GM18861 (cell line): Measurements from ENCODE around the gene PEMT.

ENCODE experiments used
- ATAC-seq: cut with Tn5 transposase; IDR thresholded peaks from one replicate; pipeline ENCODE4 v1.9.1; 2021; ENCODE audit not compliant: unreplicated experiment

PEMT gene

GRCh38 chr17:17605083-17605728 is 13.7 kb upstream of the PEMT start:
- no peak for ATAC-seq

DNA sequence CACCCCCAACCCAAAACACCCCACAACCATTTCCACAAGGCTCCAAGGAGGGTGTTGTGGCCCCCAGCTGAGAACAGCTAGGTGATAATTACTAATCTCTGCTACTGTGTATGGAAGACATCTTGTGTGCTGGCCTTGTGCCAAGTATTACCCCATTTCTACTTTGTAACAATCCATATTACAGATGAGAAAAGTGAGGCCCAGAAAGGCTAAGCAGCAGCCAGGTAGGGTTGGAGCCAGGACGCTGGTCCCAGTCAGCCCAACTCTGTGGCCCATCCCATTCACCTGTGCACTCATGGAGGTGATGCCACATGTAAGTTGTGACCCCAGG is 12.4 kb upstream of the PEMT start:
- ATAC-seq, result no peak

GRCh38 chr17:17603178-17603894 is 11.8 kb upstream of the PEMT start:
- no peak for ATAC-seq

DNA sequence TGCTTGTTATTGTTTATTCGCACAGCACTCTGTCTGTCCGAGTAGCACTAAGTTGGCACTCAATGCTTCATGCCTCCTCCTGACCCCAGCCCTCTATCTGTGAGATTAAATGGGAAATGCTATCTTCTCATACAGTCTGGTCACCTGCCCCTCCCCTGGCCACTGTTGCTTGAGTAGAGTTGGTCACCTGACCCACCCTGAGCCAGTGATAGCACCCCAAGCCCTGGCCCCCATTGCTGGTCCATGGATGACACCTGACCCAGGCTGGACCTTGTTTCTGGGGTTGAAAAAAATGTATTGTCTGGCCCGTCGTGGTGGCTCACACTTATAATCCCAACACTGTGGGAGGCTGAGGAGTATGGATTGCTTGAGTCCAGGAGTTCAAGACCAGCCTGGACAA is 8.5 kb upstream of the PEMT start:
- no peak for ATAC-seq

- ATAC-seq, result no peak
Measured at GRCh38 chr17:17598003-17598402, 6.5 kb upstream of the PEMT start.

- no peak for ATAC-seq
Measured at GRCh38 chr17:17595755-17596154, 4.2 kb upstream of the PEMT start.

DNA sequence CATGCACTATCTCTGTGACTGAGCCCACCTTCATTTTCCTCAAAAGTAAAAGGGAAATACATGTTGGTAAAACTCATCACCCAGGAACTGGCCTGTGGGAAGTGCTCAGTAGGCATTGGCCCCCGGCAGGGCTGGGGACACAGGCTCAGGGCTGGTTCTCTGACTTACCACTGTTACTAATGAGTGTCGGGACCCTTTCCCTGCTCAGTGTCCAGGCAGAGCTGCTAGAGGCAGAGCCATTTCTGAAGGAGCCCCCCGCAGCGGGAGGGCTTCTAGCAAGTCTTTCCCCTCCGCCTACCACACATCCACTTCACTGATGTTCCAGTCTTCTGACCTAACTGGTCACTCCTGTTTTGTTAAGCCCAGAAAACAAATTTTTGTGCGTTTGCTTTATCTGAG is 1.7 kb upstream of the PEMT start:
- no peak for ATAC-seq

DNA sequence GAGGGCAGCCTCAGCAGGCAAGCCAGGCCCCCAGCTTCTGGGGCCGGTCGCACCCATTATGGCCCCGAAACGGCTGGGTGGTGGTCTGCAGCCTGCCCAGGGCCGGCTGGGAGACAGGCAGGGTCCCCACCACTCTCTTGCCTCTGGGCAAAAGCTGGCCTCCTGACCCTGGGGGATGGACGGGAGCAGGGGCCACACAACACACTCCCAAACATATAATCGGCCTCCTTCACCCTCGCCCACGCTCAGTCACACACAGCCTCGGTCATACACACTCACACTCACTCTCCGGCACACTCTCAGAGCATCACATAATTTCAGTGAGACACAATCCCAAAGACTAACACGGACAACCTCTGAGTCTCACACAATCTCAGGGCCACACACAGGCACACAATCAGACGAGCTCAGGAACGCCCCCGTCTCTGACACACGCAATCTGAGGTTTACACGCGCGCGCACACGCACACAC is 589 bp downstream of the PEMT start:
- no peak for ATAC-seq

DNA sequence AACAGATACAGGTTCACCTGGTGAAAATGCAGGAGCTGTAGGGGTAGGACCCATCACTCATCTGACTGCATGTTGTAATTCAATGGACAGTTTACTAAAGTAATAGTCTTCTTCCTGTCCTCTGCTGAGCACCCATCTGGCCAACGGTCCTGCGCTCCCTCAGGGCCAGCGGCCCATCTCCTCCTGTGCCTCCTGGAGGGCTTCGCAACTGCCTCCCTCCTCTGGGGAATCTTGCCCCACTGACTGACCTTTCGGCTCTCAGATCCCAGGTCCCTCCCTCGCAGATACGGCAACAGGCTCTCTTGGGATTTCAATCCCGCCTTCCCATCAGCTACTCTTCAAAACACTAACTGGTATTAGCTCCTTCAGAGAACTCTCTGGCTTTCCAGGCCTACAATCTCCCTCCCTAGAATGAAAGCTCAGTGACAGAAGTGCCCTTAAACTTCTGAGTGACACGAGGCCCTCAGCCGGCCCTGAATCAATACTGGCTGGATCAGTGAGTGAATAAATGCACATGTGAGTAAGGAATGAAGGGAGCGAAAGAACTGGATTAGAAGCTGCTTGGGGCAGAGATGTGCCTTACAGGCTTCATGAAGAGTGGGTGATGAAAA is 1.3 kb downstream of the PEMT start:
- ATAC-seq, result no peak

GRCh38 chr17:17587614-17588337 is 3.7 kb downstream of the PEMT start:
- ATAC-seq, result no peak

- ATAC-seq, result no peak
Measured at GRCh38 chr17:17582372-17582771, 9.1 kb downstream of the PEMT start.

DNA sequence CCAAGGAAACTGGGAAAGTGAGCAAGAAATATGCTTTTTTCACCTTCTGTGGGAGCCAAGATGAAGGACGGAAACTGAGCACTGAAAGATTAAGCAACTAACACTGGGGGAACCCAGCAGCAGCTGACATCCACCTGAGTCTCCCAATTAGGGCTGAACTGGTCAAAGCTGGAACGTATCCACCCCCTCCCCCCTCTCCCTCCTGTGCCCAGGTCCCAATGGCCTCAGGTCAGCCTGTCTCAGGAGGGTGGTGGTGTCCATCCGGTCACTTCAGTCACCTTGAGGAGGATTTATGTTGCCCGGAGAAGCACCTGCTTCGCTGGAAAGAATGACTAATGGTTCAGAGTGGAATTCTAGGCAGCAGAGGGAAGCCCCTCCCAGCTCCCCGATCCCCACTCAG is 10.0 kb downstream of the PEMT start:
- ATAC-seq, result no peak

GRCh38 chr17:17580662-17581470 is 10.6 kb downstream of the PEMT start:
- no peak for ATAC-seq

GRCh38 chr17:17579691-17580090 is 11.8 kb downstream of the PEMT start:
- no peak for ATAC-seq

- no peak for ATAC-seq
Measured at GRCh38 chr17:17577373-17577772, 14.1 kb downstream of the PEMT start.

- no peak for ATAC-seq
Measured at GRCh38 chr17:17576772-17577234, 14.7 kb downstream of the PEMT start.

DNA sequence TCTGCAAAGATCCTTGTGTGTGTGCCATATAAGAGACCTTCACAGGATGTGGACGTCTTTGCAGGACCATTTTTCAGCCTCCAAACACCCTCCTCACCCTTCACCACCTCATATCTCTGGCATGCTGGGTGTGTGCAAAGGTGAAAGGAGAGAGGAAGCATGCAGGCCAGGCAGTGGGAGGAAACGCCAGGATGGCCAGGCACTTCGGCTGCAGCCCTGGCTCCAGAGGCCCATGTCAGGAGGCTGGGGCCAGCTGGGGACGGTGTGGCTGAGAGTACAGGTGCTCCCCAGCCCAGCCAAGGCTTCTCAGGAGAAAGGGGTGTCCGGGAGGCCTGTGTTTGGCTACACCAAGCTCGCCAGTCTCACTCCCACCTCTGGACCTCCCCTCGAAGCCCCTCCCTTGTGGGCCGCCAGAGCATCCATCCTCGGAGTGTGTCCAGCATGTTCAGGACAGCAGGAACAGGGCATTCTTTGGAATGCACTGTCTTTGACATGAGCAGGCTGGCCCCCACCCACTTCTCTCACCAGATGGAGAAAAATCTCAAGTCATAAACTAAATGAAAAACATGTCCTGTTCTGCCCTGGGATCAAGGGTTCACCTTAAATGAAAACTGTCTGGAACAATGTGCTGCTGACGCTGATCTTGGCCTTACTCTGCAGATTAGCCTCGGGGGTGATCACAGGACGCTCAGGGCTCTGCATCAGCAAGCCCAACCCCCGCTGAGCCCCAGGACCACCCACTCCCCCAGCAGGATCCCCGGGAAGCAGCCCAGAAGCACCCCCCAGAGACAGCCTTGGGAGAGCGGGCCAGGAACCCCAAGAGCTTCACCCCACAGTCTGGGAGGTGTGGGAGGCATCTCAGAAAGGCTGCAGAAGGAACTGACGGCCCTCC is 15.9 kb downstream of the PEMT start:
- no peak for ATAC-seq

DNA sequence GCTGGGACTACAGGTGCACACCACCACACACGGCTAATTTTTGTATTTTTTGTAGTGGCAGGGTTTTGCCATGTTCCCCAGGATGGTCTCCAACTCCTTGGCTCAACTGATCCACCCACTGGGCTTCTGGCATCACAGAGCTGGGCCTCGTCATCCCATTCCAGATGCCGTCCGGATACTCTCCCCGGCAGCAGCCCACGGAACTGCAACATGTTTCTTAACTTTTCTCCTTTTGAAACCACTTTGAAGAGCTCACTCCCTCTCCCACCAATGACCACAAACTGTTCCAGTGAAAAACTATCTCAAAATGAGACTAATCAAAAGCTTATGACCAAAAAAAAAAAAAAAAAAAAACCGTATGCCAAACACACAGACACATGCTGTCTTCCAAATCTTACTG is 17.6 kb downstream of the PEMT start:
- no peak for ATAC-seq

DNA sequence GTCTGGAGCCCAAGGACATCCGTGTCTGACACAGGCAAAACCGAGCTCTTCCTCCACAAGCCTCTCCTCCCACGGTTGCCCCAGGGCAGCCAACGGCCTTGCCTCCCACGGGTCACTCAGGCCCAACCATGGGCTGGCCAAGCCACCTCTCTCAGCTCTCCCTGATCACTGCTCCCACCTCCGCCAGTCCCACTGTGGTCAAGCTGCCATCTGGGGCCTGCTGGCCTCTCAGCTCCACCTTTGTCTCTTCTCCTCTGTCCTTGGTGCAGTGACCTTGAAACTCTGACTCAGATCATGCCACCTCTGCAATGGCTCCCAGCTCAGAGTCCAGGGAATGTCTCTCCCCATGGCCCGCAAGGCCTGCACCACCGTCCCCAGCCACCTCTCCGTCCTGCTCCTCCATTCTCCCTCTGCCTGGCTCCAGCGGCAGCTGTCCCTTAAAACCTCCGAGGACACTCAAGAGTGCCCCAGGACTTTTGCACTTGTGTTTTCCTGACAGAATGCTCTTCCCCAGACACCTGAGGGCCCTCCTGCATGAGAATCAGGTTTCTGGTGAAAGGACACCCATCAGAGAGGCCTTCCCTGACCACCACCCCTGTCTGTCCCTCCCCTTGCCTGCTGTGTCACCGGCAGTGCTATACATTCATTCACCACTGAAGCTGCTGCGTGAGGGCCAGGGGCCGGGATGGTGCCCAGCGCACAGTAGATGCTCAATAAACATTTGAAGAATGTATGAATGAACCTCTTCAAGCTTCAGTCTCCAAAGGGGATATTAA is 19.3 kb downstream of the PEMT start:
- ATAC-seq, result no peak
